ENCODE data around the gene LRRC71. TPM values are rescaled to one million over a fixed set of nuclear protein-coding genes. Genes with fewer than 3 reads are reported as not detected.
A peak's percentile ranks its signal among the peaks of the same experiment; 100 is the strongest.

The LRRC71 gene
- total and polyA plus RNA-seq, 5 donors from 2014 or later = not detected

DNA sequence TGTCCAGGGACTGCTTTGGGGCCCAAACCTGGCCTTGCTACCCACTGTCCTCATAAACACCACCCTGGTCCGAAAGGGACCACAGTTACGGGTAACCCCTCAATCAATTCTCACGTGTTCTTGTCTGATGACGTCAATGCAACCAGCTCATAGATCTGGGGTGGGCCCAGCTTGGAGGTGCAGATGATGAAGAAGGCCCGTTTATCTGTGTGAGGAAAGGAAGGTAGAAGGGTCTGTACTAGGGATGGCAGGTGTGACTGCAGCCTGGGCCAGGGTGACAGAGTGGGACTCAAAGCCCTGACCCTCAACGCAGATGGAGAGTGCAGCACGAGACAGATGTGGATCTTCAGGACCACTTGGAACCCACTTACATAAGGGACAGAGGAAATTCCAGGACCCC, 22.1 kb downstream of the LRRC71 start:
- H3K27ac Mint-ChIP-seq = no peak overlapping the region
- ATAC-seq (ENCODE audit: low read depth in 2 of 2) = no peak
- no peaks in the 10 kb centered on the region for H3K4me1 ChIP-seq (ENCODE audit: control insufficient read depth, insufficient read depth, low read length, poor library complexity, severe bottlenecking)
- no peaks in the 10 kb centered on the region for H3K9me3 ChIP-seq (ENCODE audit: control insufficient read depth in 2 of 2, low read length in 2 of 2)
- H3K36me3 Mint-ChIP-seq = peaks cover 57% of the 10 kb centered on the region
- no peaks in the 10 kb centered on the region for H3K27me3 ChIP-seq (ENCODE audit: control insufficient read depth, insufficient read depth, low read length)
- no peak overlapping the region for H3K27ac ChIP-seq (ENCODE audit: insufficient read depth, low read length, poor library complexity, severe bottlenecking)
- H3K4me3 ChIP-seq (ENCODE audit: low read depth, low read length) = no peak overlapping the region
- DNase-seq = no peak
- H3K4me3 Mint-ChIP-seq = no peak overlapping the region
- no peaks in the 10 kb centered on the region for H3K9me3 Mint-ChIP-seq
- H3K4me1 Mint-ChIP-seq = peaks cover 0 to 4% (median 0%) of the 10 kb centered on the region in 4 donors
- H3K36me3 ChIP-seq (ENCODE audit: control insufficient read depth, insufficient read depth, low read length) = peaks cover 76% of the 10 kb centered on the region
- no peaks in the 10 kb centered on the region for H3K27me3 Mint-ChIP-seq

- H3K27ac ChIP-seq (ENCODE audit: insufficient read depth, low read length, poor library complexity, severe bottlenecking) = no peak overlapping the region
- Mint-ChIP-seq H3K4me1 (peaks cover 0 to 4% (median 0%) of the 10 kb centered on the region in 4 donors), H3K36me3 (peaks cover 58% of the 10 kb centered on the region), H3K27ac (peak overlapping the region in 2 of 3 donors; percentile 27 to 75), H3K4me3 (no peak overlapping the region), H3K9me3 (no peaks in the 10 kb centered on the region), H3K27me3 (no peaks in the 10 kb centered on the region)
- no peak overlapping the region for H3K4me3 ChIP-seq (ENCODE audit: low read depth, low read length)
- no peak for DNase-seq
- no peak for ATAC-seq (ENCODE audit: low read depth in 2 of 2)
- H3K9me3 ChIP-seq (ENCODE audit: control insufficient read depth in 2 of 2, low read length in 2 of 2) = no peaks in the 10 kb centered on the region
- H3K27me3 ChIP-seq (ENCODE audit: control insufficient read depth, insufficient read depth, low read length) = no peaks in the 10 kb centered on the region
- no peaks in the 10 kb centered on the region for H3K4me1 ChIP-seq (ENCODE audit: control insufficient read depth, insufficient read depth, low read length, poor library complexity, severe bottlenecking)
- H3K36me3 ChIP-seq (ENCODE audit: control insufficient read depth, insufficient read depth, low read length) = peaks cover 84% of the 10 kb centered on the region
Measured at GRCh38 chr1:156943756-156944155, 23.3 kb downstream of the LRRC71 start.

DNA sequence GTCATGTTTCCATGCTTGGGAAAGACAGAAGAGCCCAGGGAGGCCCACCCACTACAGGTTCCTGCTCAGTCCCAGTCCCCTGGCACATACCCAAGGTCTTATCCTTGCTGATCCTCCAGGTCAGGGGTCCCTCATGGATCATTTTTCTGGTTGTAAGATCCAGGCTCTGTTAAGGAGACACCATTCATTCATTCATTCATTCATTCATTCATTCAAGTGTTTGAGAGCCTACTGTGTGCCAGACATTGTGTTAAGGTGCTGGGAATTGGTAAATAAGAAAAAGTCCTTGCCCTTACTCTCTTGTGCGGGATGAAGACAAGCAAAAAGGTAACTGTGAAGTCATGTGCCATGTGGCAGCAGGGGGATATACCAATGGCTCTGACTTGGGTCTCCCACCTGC, 23.8 kb downstream of the LRRC71 start:
- DNase-seq (no peak), ATAC-seq (ENCODE audit: low read depth in 2 of 2) (no peak)
- Histone ChIP-seq H3K4me3 (ENCODE audit: low read depth, low read length) (no peak overlapping the region), H3K27ac (ENCODE audit: insufficient read depth, low read length, poor library complexity, severe bottlenecking) (no peak overlapping the region), H3K9me3 (ENCODE audit: control insufficient read depth in 2 of 2, low read length in 2 of 2) (no peaks in the 10 kb centered on the region), H3K36me3 (ENCODE audit: control insufficient read depth, insufficient read depth, low read length) (peaks cover 83% of the 10 kb centered on the region), H3K4me1 (ENCODE audit: control insufficient read depth, insufficient read depth, low read length, poor library complexity, severe bottlenecking) (no peaks in the 10 kb centered on the region), H3K27me3 (ENCODE audit: control insufficient read depth, insufficient read depth, low read length) (no peaks in the 10 kb centered on the region)
- Mint-ChIP-seq H3K4me3 (no peak overlapping the region), H3K9me3 (no peaks in the 10 kb centered on the region), H3K36me3 (peaks cover 60% of the 10 kb centered on the region), H3K27me3 (no peaks in the 10 kb centered on the region), H3K4me1 (peaks cover 0 to 4% (median 0%) of the 10 kb centered on the region in 4 donors), H3K27ac (no peak overlapping the region)

- Mint-ChIP-seq H3K4me1 (peaks cover 0 to 4% (median 0%) of the 10 kb centered on the region in 4 donors), H3K9me3 (no peaks in the 10 kb centered on the region), H3K4me3 (no peak overlapping the region), H3K36me3 (peaks cover 65% of the 10 kb centered on the region), H3K27ac (no peak overlapping the region), H3K27me3 (no peaks in the 10 kb centered on the region)
- Histone ChIP-seq H3K9me3 (ENCODE audit: control insufficient read depth in 2 of 2, low read length in 2 of 2) (no peaks in the 10 kb centered on the region), H3K4me3 (ENCODE audit: low read depth, low read length) (no peak overlapping the region), H3K4me1 (ENCODE audit: control insufficient read depth, insufficient read depth, low read length, poor library complexity, severe bottlenecking) (no peaks in the 10 kb centered on the region), H3K27me3 (ENCODE audit: control insufficient read depth, insufficient read depth, low read length) (no peaks in the 10 kb centered on the region), H3K27ac (ENCODE audit: insufficient read depth, low read length, poor library complexity, severe bottlenecking) (no peak overlapping the region), H3K36me3 (ENCODE audit: control insufficient read depth, insufficient read depth, low read length) (peaks cover 83% of the 10 kb centered on the region)
- ATAC-seq (ENCODE audit: low read depth in 2 of 2) (no peak), DNase-seq (no peak)
Measured at GRCh38 chr1:156944848-156945247, 24.4 kb downstream of the LRRC71 start.

- H3K27ac Mint-ChIP-seq = peak overlapping the region; percentile 7 to 79 (median 62)
- H3K36me3 Mint-ChIP-seq = peaks cover 60% of the 10 kb centered on the region
- Histone ChIP-seq H3K36me3 (ENCODE audit: control insufficient read depth, insufficient read depth, low read length) (peaks cover 85% of the 10 kb centered on the region), H3K27ac (ENCODE audit: insufficient read depth, low read length, poor library complexity, severe bottlenecking) (no peak overlapping the region), H3K4me1 (ENCODE audit: control insufficient read depth, insufficient read depth, low read length, poor library complexity, severe bottlenecking) (no peaks in the 10 kb centered on the region), H3K9me3 (ENCODE audit: control insufficient read depth in 2 of 2, low read length in 2 of 2) (no peaks in the 10 kb centered on the region), H3K27me3 (ENCODE audit: control insufficient read depth, insufficient read depth, low read length) (no peaks in the 10 kb centered on the region), H3K4me3 (ENCODE audit: low read depth, low read length) (no peak overlapping the region)
- no peak for ATAC-seq (ENCODE audit: low read depth in 2 of 2)
- H3K4me1 Mint-ChIP-seq = peaks cover 0 to 4% (median 0%) of the 10 kb centered on the region in 4 donors
- no peaks in the 10 kb centered on the region for H3K9me3 Mint-ChIP-seq
- H3K27me3 Mint-ChIP-seq = no peaks in the 10 kb centered on the region
- DNase-seq = no peak
- H3K4me3 Mint-ChIP-seq = no peak overlapping the region
Measured at GRCh38 chr1:156945881-156946661, 25.6 kb downstream of the LRRC71 start.

DNA sequence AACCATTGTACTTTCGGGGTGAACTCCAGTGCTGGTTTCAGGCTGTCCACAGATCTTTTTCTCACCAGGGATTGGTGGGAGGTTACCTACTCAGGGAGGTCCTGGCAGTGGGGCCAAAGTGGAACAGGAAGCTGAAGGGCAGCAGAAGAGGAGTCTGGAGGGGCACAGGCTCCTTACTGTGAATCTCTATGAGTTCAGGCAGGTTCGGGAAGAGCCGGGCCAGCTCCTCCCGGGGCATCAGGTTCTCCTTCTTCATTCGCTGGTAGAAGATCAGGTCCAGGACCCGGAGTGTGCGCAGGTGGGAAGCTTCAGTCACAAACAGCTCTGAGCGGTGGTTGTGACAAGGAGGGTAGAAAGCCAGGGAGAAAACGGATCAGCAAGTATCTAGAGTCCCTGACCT, 26.7 kb downstream of the LRRC71 start:
- no peak for ATAC-seq (ENCODE audit: low read depth in 2 of 2)
- no peak overlapping the region for H3K27ac Mint-ChIP-seq
- H3K4me1 ChIP-seq (ENCODE audit: control insufficient read depth, insufficient read depth, low read length, poor library complexity, severe bottlenecking) = no peaks in the 10 kb centered on the region
- peaks cover 64% of the 10 kb centered on the region for H3K36me3 Mint-ChIP-seq
- no peaks in the 10 kb centered on the region for H3K27me3 ChIP-seq (ENCODE audit: control insufficient read depth, insufficient read depth, low read length)
- H3K9me3 ChIP-seq (ENCODE audit: control insufficient read depth in 2 of 2, low read length in 2 of 2) = no peaks in the 10 kb centered on the region
- no peak overlapping the region for H3K27ac ChIP-seq (ENCODE audit: insufficient read depth, low read length, poor library complexity, severe bottlenecking)
- no peaks in the 10 kb centered on the region for H3K27me3 Mint-ChIP-seq
- peaks cover 86% of the 10 kb centered on the region for H3K36me3 ChIP-seq (ENCODE audit: control insufficient read depth, insufficient read depth, low read length)
- no peak for DNase-seq
- H3K4me3 Mint-ChIP-seq = no peak overlapping the region
- no peak overlapping the region for H3K4me3 ChIP-seq (ENCODE audit: low read depth, low read length)
- H3K9me3 Mint-ChIP-seq = no peaks in the 10 kb centered on the region
- peaks cover 0 to 4% (median 0%) of the 10 kb centered on the region in 4 donors for H3K4me1 Mint-ChIP-seq

GRCh38 chr1:156947818-156948525, 27.5 kb downstream of the LRRC71 start:
- Histone ChIP-seq H3K27me3 (ENCODE audit: control insufficient read depth, insufficient read depth, low read length) (no peaks in the 10 kb centered on the region), H3K4me1 (ENCODE audit: control insufficient read depth, insufficient read depth, low read length, poor library complexity, severe bottlenecking) (no peaks in the 10 kb centered on the region), H3K9me3 (ENCODE audit: control insufficient read depth in 2 of 2, low read length in 2 of 2) (no peaks in the 10 kb centered on the region), H3K27ac (ENCODE audit: insufficient read depth, low read length, poor library complexity, severe bottlenecking) (no peak overlapping the region), H3K4me3 (ENCODE audit: low read depth, low read length) (no peak overlapping the region), H3K36me3 (ENCODE audit: control insufficient read depth, insufficient read depth, low read length) (peaks cover 81% of the 10 kb centered on the region)
- peaks cover 0 to 5% (median 0%) of the 10 kb centered on the region in 4 donors for H3K4me1 Mint-ChIP-seq
- H3K27me3 Mint-ChIP-seq = no peaks in the 10 kb centered on the region
- no peak overlapping the region for H3K27ac Mint-ChIP-seq
- H3K36me3 Mint-ChIP-seq = peaks cover 66% of the 10 kb centered on the region
- no peak overlapping the region for H3K4me3 Mint-ChIP-seq
- H3K9me3 Mint-ChIP-seq = no peaks in the 10 kb centered on the region
- no peak for DNase-seq
- ATAC-seq (ENCODE audit: low read depth in 2 of 2) = no peak

All from CD4-positive, CD25-positive, alpha-beta regulatory T cell (primary cell).